Gastrocnemius medialis (tissue), 4 donors: Measurements from ENCODE around the gene CHDH.

Source experiments
- CTCF ChIP-seq, 5 experiments: fragments of 450-650 bp in 3 of 5; fragments of 200-600 bp in 2 of 5; sonication (generic) in 2 of 5; IDR thresholded peaks in 4 of 5; conservative IDR thresholded peaks in 1 of 5; 1 replicate in 4 of 5; 2 replicates in 1 of 5; pipeline ENCODE4 v1.5.1; 2016 to 2019; ENCODE audit warnings: antibody characterized with exemption in 5 of 5, mild to moderate bottlenecking in 3 of 5, moderate library complexity in 3 of 5
- POLR2A ChIP-seq, 2 donors: fragments of 450-650 bp; IDR thresholded peaks; one replicate each; pipeline ENCODE4 v1.6.1; 2017; ENCODE audit warnings: antibody characterized with exemption in 2 of 2, mild to moderate bottlenecking in 2 of 2, moderate library complexity in 2 of 2

- TF ChIP-seq CTCF (IDR thresholded peaks at IDR 0.05 in 4 of 5, conservative IDR thresholded peaks at IDR 0.05 in 1 of 5), result no peak
- TF ChIP-seq POLR2A (IDR thresholded peaks at IDR 0.05), result no peak
Measured at GRCh38 chr3:53818221-53819162, 27.7 kb downstream of the CHDH start.
